ENCODE results near the gene ST3GAL3.

Gene ST3GAL3

GRCh38 chr1:43760745-43761317 lies 53.5 kb downstream of the ST3GAL3 start:
- no peak for DNase-seq (ENCODE audit: low read depth)
- no peak overlapping the region for H3K4me3 ChIP-seq (ENCODE audit: low read depth, low read length)
- TF ChIP-seq, protein P1, sequence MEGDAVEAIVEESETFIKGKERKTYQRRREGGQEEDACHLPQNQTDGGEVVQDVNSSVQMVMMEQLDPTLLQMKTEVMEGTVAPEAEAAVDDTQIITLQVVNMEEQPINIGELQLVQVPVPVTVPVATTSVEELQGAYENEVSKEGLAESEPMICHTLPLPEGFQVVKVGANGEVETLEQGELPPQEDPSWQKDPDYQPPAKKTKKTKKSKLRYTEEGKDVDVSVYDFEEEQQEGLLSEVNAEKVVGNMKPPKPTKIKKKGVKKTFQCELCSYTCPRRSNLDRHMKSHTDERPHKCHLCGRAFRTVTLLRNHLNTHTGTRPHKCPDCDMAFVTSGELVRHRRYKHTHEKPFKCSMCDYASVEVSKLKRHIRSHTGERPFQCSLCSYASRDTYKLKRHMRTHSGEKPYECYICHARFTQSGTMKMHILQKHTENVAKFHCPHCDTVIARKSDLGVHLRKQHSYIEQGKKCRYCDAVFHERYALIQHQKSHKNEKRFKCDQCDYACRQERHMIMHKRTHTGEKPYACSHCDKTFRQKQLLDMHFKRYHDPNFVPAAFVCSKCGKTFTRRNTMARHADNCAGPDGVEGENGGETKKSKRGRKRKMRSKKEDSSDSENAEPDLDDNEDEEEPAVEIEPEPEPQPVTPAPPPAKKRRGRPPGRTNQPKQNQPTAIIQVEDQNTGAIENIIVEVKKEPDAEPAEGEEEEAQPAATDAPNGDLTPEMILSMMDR (IDR thresholded peaks at IDR 0.05; ENCODE audit: low read depth, low read length) = no peak
- no peak for TF ChIP-seq POLR2A (IDR thresholded peaks at IDR 0.05; ENCODE audit: extremely low read depth, insufficient read length)
- TF ChIP-seq MYC (IDR thresholded peaks at IDR 0.05; ENCODE audit: low read depth, low read length) = no peak
- no peak for TF ChIP-seq MAX (IDR thresholded peaks at IDR 0.05; ENCODE audit: low read depth, low read length)

DNA sequence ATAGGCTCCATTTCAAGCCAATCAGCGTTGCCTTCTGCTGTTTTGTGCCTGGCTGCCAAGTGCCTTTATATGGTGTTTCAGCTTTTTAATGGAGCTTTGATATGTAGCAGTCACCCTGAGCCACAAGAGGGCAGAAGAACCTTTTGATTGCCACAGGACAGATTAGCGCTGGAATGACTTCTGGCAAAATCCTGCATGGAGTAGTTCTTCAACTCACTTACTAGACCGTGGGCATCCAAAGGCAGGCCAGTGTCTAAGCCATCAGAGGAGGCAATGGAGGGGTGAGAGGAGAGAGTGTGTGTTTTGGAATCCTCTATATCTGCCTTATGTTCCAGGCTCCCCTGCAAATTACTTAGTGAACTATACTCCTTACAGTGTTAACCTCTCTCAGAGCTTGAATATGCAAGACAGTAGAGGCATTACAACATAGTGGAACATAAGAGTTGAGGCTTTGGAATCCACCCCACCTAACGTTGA lies 56.2 kb downstream of the ST3GAL3 start:
- no peak overlapping the region for H3K4me3 ChIP-seq (ENCODE audit: low read depth, low read length)
- TF ChIP-seq MYC (IDR thresholded peaks at IDR 0.05; ENCODE audit: low read depth, low read length) = no peak
- TF ChIP-seq, protein P1 (IDR thresholded peaks at IDR 0.05; ENCODE audit: low read depth, low read length) = peak; percentile 81
- TF ChIP-seq POLR2A (IDR thresholded peaks at IDR 0.05; ENCODE audit: extremely low read depth, insufficient read length) = no peak
- no peak for TF ChIP-seq MAX (IDR thresholded peaks at IDR 0.05; ENCODE audit: low read depth, low read length)
- DNase-seq (ENCODE audit: low read depth) = peak; percentile 87

DNA sequence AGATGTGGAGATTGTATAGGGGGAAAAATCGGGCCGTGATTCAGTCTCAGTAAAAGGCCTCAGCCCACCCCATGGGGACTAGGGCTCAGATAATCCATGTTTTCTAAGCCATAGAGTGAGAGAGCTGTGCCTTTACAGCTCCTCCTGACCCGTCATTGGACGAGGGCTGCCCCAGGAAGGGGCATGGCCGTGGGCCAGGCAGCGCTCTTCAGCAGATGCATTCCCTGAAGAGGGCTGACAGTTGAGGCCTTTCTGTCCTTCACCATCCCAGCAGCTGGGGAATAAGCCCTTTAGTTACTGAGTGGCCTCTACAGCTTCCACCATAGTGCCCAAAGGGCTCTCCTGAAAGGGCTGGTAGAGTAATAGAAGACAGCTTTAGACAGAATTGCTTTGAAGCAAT lies 57.2 kb downstream of the ST3GAL3 start:
- TF ChIP-seq, protein P1 (IDR thresholded peaks at IDR 0.05; ENCODE audit: low read depth, low read length) = no peak
- TF ChIP-seq MAX (IDR thresholded peaks at IDR 0.05; ENCODE audit: low read depth, low read length) = no peak
- no peak for TF ChIP-seq POLR2A (IDR thresholded peaks at IDR 0.05; ENCODE audit: extremely low read depth, insufficient read length)
- TF ChIP-seq MYC (IDR thresholded peaks at IDR 0.05; ENCODE audit: low read depth, low read length) = no peak
- peak; percentile 37 for DNase-seq (ENCODE audit: low read depth)

GRCh38 chr1:43766086-43766784 lies 58.9 kb downstream of the ST3GAL3 start:
- TF ChIP-seq MAX (IDR thresholded peaks at IDR 0.05; ENCODE audit: low read depth, low read length) = no peak
- TF ChIP-seq POLR2A (IDR thresholded peaks at IDR 0.05; ENCODE audit: extremely low read depth, insufficient read length) = no peak
- TF ChIP-seq, protein P1 (IDR thresholded peaks at IDR 0.05; ENCODE audit: low read depth, low read length) = no peak
- no peak for TF ChIP-seq MYC (IDR thresholded peaks at IDR 0.05; ENCODE audit: low read depth, low read length)
- DNase-seq (ENCODE audit: low read depth) = peak; percentile 31
- no peak overlapping the region for H3K4me3 ChIP-seq (ENCODE audit: low read depth, low read length)

More for the DNA sequence above, 57.2 kb downstream of the ST3GAL3 start:
- no peak overlapping the region for H3K4me3 ChIP-seq (ENCODE audit: low read depth, low read length)

- peak; percentile 45 for DNase-seq (ENCODE audit: low read depth)
- TF ChIP-seq MAX (IDR thresholded peaks at IDR 0.05; ENCODE audit: low read depth, low read length) (no peak), MYC (IDR thresholded peaks at IDR 0.05; ENCODE audit: low read depth, low read length) (no peak), POLR2A (IDR thresholded peaks at IDR 0.05; ENCODE audit: extremely low read depth, insufficient read length) (no peak)
- TF ChIP-seq, protein P1 (IDR thresholded peaks at IDR 0.05; ENCODE audit: low read depth, low read length) = no peak
- H3K4me3 ChIP-seq (ENCODE audit: low read depth, low read length) = no peak overlapping the region
Observed at GRCh38 chr1:43766818-43767525, 59.6 kb downstream of the ST3GAL3 start.

Data from NB4 (cell line).